Neural cell (in vitro differentiated cells): ENCODE data around the gene RECK. TPM values are rescaled to one million over a fixed set of nuclear protein-coding genes. Genes with fewer than 3 reads are reported as not detected.

Experiments
- H2AFZ ChIP-seq: fragments of 200-600, 300-800 bp; sonication (generic), shearing (Covaris generic); 2 replicates; pipeline ENCODE4 v1.6.0; 2014; ENCODE audit warnings: low read depth, mild to moderate bottlenecking, antibody characterized with exemption, low read length, moderate library complexity
- H3F3A ChIP-seq: fragments of 200-600 bp; shearing (Covaris generic); 2 replicates; pipeline ENCODE4 v1.6.1; 2016; ENCODE audit warnings: mild to moderate bottlenecking, moderate library complexity, mixed read lengths, antibody characterized with exemption, low read length; ENCODE audit not compliant: insufficient read depth, poor library complexity, severe bottlenecking
- H3K27ac ChIP-seq: fragments of 200-600, 300-800 bp; sonication (generic), shearing (Covaris generic); 2 replicates; pipeline ENCODE4 v1.5.1; 2014; ENCODE audit warnings: mild to moderate bottlenecking, low read length, moderate library complexity
- H3K27me3 ChIP-seq: fragments of 300-800, 200-600 bp; sonication (generic), shearing (Covaris generic); 2 replicates; pipeline ENCODE4 v1.6.0; 2014; ENCODE audit warnings: mild to moderate bottlenecking, low read depth, low read length, moderate library complexity; ENCODE audit not compliant: insufficient read depth
- H3K36me3 ChIP-seq: fragments of 300-800, 200-600 bp; sonication (generic), shearing (Covaris generic); 2 replicates; pipeline ENCODE4 v1.5.1; 2014; ENCODE audit warnings: mild to moderate bottlenecking, antibody characterized with exemption, low read length, moderate library complexity; ENCODE audit not compliant: insufficient read depth
- H3K4me2 ChIP-seq: fragments of 300-800, 200-600 bp; sonication (generic), shearing (Covaris generic); 2 replicates; pipeline ENCODE4 v1.6.0; 2014; ENCODE audit warnings: mild to moderate bottlenecking, low read length
- H3K4me3 ChIP-seq: fragments of 300-800, 200-600 bp; sonication (generic), shearing (Covaris generic); 2 replicates; pipeline ENCODE4 v1.5.1; 2014; ENCODE audit warnings: mild to moderate bottlenecking, low read length, moderate library complexity
- H3K79me2 ChIP-seq: fragments of 200-600 bp; shearing (Covaris generic); replicated peaks from 2 replicates; pipeline ENCODE4 v1.6.0; 2014; ENCODE audit warnings: mild to moderate bottlenecking, low read length, moderate library complexity; ENCODE audit not compliant: insufficient read depth
- H3K9ac ChIP-seq: fragments of 300-800, 200-600 bp; sonication (generic), shearing (Covaris generic); 2 replicates; pipeline ENCODE4 v1.6.1; 2016; ENCODE audit warnings: mild to moderate bottlenecking, low read length, mixed read lengths
- H3K9me2 ChIP-seq: fragments of 200-600 bp; shearing (Covaris generic); 2 replicates; pipeline ENCODE4 v1.6.1; 2016; ENCODE audit warnings: mild to moderate bottlenecking, low read length, mixed read lengths; ENCODE audit not compliant: insufficient read depth
- H3K9me3 ChIP-seq: fragments of 200-600, 300-800 bp; sonication (generic), shearing (Covaris generic); 2 replicates; pipeline ENCODE4 v1.6.1; 2016; ENCODE audit warnings: mild to moderate bottlenecking, mixed run types, low read length, moderate library complexity, mixed read lengths
- H4K20me1 ChIP-seq: fragments of 200-600 bp; shearing (Covaris generic); 2 replicates; pipeline ENCODE4 v1.6.1; 2016; ENCODE audit warnings: mild to moderate bottlenecking, mixed run types; ENCODE audit not compliant: insufficient read depth
- EP300 ChIP-seq: fragments of 450-650 bp; conservative IDR thresholded peaks from 2 replicates; pipeline ENCODE4 v1.6.1; 2014; ENCODE audit warnings: antibody characterized with exemption, mild to moderate bottlenecking, moderate library complexity; ENCODE audit not compliant: poor library complexity, severe bottlenecking
- EZH2 ChIP-seq: fragments of 200-600, 300-800 bp; shearing (Covaris generic), sonication (generic); IDR thresholded peaks from 2 replicates; pipeline ENCODE4 v1.6.1; 2014; ENCODE audit warnings: antibody characterized with exemption, low read length, borderline replicate concordance, mild to moderate bottlenecking; ENCODE audit not compliant: insufficient read depth, poor library complexity, severe bottlenecking
- MXI1 ChIP-seq: fragments of 450-650 bp; conservative IDR thresholded peaks from 2 replicates; pipeline ENCODE4 v1.6.1; 2014; ENCODE audit warnings: antibody characterized with exemption, mild to moderate bottlenecking; ENCODE audit not compliant: poor library complexity, severe bottlenecking
- POLR2AphosphoS5 ChIP-seq: IDR thresholded peaks from 2 replicates; pipeline ENCODE4 v1.6.1; 2012
- RAD21 ChIP-seq: fragments of 450-650 bp; conservative IDR thresholded peaks from 2 replicates; pipeline ENCODE4 v1.6.1; 2014; ENCODE audit warnings: antibody characterized with exemption, mild to moderate bottlenecking, moderate library complexity
- SMC3 ChIP-seq: fragments of 450-650 bp; conservative IDR thresholded peaks from 2 replicates; pipeline ENCODE4 v1.6.1; 2014; ENCODE audit warnings: antibody characterized with exemption, mild to moderate bottlenecking, moderate library complexity; ENCODE audit not compliant: poor library complexity
- TAF1 ChIP-seq: IDR thresholded peaks from 2 replicates; pipeline ENCODE4 v1.6.1; 2012; ENCODE audit warnings: low read depth
- polyA plus RNA-seq: library from polyadenylated mRNA; depleted of rRNA; stranded (reverse); fragments of >200 nt; gene quantifications from 2 replicates; pipeline ENCODE4 v1.2.3, GENCODE V29; 2014
- TF ChIP-seq, protein P1 (sequence below): IDR thresholded peaks from 2 replicates; pipeline ENCODE4 v1.6.1; 2012; ENCODE audit warnings: borderline replicate concordance
- TF ChIP-seq, protein P2 (sequence below): fragments of 450-650 bp; IDR thresholded peaks from 2 replicates; pipeline ENCODE4 v1.5.1; 2014; ENCODE audit warnings: antibody characterized with exemption, mild to moderate bottlenecking, moderate library complexity; ENCODE audit not compliant: poor library complexity, severe bottlenecking

The RECK gene
- polyA plus RNA-seq, 1 donor from 2014 or later, result 6.9 TPM

DNA sequence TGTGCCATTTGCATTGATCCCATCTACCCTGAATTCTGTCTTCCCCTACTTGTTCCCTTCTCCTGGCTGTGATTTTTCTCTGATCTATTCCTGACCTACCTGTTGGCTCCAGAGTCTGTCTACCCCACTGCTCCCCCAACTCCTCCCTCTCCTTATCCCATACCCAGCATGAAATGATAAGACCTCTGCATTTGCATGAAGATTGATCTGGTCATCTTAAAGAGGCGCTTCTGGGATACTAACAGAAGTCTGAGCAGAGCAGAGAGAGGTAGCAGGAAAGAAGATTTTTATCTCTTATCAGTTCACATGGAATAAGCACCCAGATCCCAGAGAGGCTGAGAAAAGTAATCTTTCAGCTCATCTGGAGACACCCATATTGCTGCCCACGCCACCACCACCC lies 81.5 kb downstream of the RECK start:
- no peaks in the 10 kb centered on the region for H3K79me2 ChIP-seq
- no peak overlapping the region for H2AFZ ChIP-seq
- no peak overlapping the region for H3K27ac ChIP-seq
- H3K9ac ChIP-seq, result no peak overlapping the region
- H3K9me3 ChIP-seq, result no peaks in the 10 kb centered on the region
- H3K4me3 ChIP-seq, result no peak overlapping the region
- H4K20me1 ChIP-seq, result no peaks in the 10 kb centered on the region
- H3K9me2 ChIP-seq, result no peaks in the 10 kb centered on the region
- no peak overlapping the region for H3K4me2 ChIP-seq
- TF ChIP-seq, protein P1, sequence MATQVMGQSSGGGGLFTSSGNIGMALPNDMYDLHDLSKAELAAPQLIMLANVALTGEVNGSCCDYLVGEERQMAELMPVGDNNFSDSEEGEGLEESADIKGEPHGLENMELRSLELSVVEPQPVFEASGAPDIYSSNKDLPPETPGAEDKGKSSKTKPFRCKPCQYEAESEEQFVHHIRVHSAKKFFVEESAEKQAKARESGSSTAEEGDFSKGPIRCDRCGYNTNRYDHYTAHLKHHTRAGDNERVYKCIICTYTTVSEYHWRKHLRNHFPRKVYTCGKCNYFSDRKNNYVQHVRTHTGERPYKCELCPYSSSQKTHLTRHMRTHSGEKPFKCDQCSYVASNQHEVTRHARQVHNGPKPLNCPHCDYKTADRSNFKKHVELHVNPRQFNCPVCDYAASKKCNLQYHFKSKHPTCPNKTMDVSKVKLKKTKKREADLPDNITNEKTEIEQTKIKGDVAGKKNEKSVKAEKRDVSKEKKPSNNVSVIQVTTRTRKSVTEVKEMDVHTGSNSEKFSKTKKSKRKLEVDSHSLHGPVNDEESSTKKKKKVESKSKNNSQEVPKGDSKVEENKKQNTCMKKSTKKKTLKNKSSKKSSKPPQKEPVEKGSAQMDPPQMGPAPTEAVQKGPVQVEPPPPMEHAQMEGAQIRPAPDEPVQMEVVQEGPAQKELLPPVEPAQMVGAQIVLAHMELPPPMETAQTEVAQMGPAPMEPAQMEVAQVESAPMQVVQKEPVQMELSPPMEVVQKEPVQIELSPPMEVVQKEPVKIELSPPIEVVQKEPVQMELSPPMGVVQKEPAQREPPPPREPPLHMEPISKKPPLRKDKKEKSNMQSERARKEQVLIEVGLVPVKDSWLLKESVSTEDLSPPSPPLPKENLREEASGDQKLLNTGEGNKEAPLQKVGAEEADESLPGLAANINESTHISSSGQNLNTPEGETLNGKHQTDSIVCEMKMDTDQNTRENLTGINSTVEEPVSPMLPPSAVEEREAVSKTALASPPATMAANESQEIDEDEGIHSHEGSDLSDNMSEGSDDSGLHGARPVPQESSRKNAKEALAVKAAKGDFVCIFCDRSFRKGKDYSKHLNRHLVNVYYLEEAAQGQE, result no peak
- TF ChIP-seq, protein P2, sequence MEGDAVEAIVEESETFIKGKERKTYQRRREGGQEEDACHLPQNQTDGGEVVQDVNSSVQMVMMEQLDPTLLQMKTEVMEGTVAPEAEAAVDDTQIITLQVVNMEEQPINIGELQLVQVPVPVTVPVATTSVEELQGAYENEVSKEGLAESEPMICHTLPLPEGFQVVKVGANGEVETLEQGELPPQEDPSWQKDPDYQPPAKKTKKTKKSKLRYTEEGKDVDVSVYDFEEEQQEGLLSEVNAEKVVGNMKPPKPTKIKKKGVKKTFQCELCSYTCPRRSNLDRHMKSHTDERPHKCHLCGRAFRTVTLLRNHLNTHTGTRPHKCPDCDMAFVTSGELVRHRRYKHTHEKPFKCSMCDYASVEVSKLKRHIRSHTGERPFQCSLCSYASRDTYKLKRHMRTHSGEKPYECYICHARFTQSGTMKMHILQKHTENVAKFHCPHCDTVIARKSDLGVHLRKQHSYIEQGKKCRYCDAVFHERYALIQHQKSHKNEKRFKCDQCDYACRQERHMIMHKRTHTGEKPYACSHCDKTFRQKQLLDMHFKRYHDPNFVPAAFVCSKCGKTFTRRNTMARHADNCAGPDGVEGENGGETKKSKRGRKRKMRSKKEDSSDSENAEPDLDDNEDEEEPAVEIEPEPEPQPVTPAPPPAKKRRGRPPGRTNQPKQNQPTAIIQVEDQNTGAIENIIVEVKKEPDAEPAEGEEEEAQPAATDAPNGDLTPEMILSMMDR, result no peak
- TF ChIP-seq EP300 (no peak), TAF1 (no peak), POLR2AphosphoS5 (no peak), EZH2 (no peak), MXI1 (no peak), RAD21 (no peak), SMC3 (no peak)
- H3K27me3 ChIP-seq, result no peaks in the 10 kb centered on the region
- H3F3A ChIP-seq, result no peaks in the 10 kb centered on the region
- peaks cover 7% of the 10 kb centered on the region for H3K36me3 ChIP-seq

DNA sequence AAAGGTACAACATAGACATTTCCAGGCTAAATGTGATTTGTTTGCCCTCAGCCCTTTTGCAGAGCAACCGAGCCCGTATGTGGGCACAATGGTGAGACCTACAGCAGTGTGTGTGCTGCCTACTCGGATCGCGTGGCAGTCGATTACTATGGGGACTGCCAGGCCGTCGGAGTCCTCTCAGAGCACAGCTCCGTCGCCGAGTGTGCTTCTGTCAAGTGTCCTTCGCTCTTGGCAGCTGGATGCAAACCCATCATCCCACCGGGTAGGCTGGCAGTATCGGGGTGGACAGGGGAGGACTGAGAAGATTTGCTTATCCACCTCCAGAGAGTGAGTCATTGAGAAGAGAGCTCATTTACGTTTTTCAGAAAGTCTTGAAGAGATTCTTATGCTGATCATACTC lies 82.0 kb downstream of the RECK start:
- Histone ChIP-seq H2AFZ (no peak overlapping the region), H3K36me3 (peaks cover 7% of the 10 kb centered on the region), H3K79me2 (no peaks in the 10 kb centered on the region), H4K20me1 (no peaks in the 10 kb centered on the region), H3K9me2 (no peaks in the 10 kb centered on the region), H3K4me2 (no peak overlapping the region), H3F3A (no peaks in the 10 kb centered on the region), H3K9ac (no peak overlapping the region), H3K4me3 (no peak overlapping the region), H3K9me3 (no peaks in the 10 kb centered on the region), H3K27me3 (no peaks in the 10 kb centered on the region), H3K27ac (no peak overlapping the region)
- TF ChIP-seq, protein P1, result no peak
- TF ChIP-seq RAD21 (no peak), MXI1 (no peak), EP300 (no peak), POLR2AphosphoS5 (no peak), TAF1 (no peak), SMC3 (no peak), EZH2 (no peak)
- TF ChIP-seq, protein P2, result no peak
